ENCODE results near the gene DTNBP1.

The DTNBP1 gene

GRCh38 chr6:15678514-15678913 lies 15.7 kb upstream of the DTNBP1 start:
- TF ChIP-seq, protein P1, sequence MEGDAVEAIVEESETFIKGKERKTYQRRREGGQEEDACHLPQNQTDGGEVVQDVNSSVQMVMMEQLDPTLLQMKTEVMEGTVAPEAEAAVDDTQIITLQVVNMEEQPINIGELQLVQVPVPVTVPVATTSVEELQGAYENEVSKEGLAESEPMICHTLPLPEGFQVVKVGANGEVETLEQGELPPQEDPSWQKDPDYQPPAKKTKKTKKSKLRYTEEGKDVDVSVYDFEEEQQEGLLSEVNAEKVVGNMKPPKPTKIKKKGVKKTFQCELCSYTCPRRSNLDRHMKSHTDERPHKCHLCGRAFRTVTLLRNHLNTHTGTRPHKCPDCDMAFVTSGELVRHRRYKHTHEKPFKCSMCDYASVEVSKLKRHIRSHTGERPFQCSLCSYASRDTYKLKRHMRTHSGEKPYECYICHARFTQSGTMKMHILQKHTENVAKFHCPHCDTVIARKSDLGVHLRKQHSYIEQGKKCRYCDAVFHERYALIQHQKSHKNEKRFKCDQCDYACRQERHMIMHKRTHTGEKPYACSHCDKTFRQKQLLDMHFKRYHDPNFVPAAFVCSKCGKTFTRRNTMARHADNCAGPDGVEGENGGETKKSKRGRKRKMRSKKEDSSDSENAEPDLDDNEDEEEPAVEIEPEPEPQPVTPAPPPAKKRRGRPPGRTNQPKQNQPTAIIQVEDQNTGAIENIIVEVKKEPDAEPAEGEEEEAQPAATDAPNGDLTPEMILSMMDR (IDR thresholded peaks at IDR 0.05; ENCODE audit: low read depth, low read length): no peak
- DNase-seq (ENCODE audit: low read depth in 2 of 2): no peak
- H3K4me3 ChIP-seq (replicated peaks in 1 of 2; ENCODE audit: low read depth in 2 of 2, low read length in 2 of 2): no peak overlapping the region

DNA sequence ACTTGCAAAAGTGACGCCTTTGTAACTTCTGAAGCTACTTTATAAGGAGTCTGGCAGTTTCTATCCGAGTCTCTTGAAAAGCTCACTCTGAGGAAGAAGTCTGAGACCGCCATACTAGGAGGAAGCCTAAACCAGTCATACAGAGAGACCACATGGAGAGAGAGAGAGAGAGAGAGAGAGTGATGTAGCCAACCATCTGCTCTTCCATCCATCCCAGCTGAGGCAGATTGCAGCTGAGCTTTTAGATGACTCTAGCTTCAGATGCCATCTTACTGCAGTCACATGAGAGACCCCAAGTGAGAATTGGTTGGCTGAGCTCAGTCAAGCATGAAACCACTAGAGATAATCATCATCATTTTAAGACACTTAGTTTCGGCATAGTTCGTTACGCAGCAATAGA lies 15.0 kb upstream of the DTNBP1 start:
- TF ChIP-seq, protein P1 (IDR thresholded peaks at IDR 0.05; ENCODE audit: low read depth, low read length): no peak
- DNase-seq (ENCODE audit: low read depth in 2 of 2): no peak
- no peak overlapping the region for H3K4me3 ChIP-seq (replicated peaks in 1 of 2; ENCODE audit: low read depth in 2 of 2, low read length in 2 of 2)

DNA sequence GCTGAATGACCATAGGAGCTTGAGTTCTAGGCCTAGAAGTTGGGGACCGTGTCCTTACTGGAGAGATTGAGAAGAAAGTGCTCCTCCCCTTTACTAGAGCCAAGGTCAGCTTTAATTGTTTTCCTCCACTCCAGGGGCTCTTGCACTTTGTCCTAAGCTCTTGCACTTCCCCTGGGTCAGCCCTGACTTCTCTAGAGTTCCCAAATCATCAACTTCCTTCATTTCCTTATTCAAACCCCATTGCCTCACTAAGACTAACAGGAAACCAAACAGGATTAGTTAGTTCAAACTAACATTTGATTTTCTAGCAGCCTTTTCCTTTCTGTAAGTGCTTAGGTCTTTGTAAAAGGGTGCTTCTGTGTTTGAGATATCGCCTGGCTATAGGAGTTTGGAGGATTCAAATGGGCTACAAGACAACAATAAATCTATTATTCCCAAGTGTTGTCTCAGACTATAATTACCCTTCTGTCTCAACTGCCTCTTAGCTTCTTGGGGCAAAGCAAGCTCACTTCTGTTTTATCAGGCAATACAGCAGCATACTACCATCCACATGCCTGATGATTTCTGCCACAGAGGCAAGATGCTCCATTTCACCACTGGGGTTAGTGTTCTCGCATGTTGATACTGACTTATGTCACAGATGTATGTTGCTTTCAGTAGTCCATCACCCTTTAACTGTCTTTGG lies 12.8 kb upstream of the DTNBP1 start:
- TF ChIP-seq, protein P1 (IDR thresholded peaks at IDR 0.05; ENCODE audit: low read depth, low read length): no peak
- H3K4me3 ChIP-seq (replicated peaks in 1 of 2; ENCODE audit: low read depth in 2 of 2, low read length in 2 of 2): no peak overlapping the region
- DNase-seq (ENCODE audit: low read depth in 2 of 2): no peak

GRCh38 chr6:15674690-15675386 lies 12.0 kb upstream of the DTNBP1 start:
- no peak for DNase-seq (ENCODE audit: low read depth in 2 of 2)
- no peak overlapping the region for H3K4me3 ChIP-seq (replicated peaks in 1 of 2; ENCODE audit: low read depth in 2 of 2, low read length in 2 of 2)
- TF ChIP-seq, protein P1 (IDR thresholded peaks at IDR 0.05; ENCODE audit: low read depth, low read length): no peak

DNA sequence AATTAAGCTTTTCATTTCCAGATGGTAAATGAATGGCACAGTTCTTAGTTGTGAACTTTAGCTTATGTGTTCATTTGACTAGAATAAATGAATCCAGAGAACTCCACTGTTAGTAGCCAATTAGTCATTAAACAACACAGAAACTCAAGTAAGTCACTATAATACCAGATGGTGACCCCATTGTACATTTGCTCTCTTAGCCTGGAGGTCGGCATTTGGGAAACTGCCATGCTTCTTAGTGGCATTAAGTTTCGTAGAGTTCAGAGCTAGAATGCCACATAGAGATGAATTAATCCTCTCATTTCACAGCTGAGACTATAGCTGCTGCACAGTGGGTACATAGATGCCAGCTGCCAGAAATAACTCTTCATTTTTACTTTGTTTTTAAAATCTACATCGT lies 10.8 kb upstream of the DTNBP1 start:
- no peak for DNase-seq (ENCODE audit: low read depth in 2 of 2)
- H3K4me3 ChIP-seq (replicated peaks in 1 of 2; ENCODE audit: low read depth in 2 of 2, low read length in 2 of 2): no peak overlapping the region
- TF ChIP-seq, protein P1 (IDR thresholded peaks at IDR 0.05; ENCODE audit: low read depth, low read length): no peak

GRCh38 chr6:15672818-15673217 lies 10.0 kb upstream of the DTNBP1 start:
- no peak overlapping the region for H3K4me3 ChIP-seq (replicated peaks in 1 of 2; ENCODE audit: low read depth in 2 of 2, low read length in 2 of 2)
- TF ChIP-seq, protein P1 (IDR thresholded peaks at IDR 0.05; ENCODE audit: low read depth, low read length): no peak
- no peak for DNase-seq (ENCODE audit: low read depth in 2 of 2)
